ENCODE results near the gene AATF. TPM values are rescaled to one million over a fixed set of nuclear protein-coding genes. Genes with fewer than 3 reads are reported as not detected.

Gene AATF

DNA sequence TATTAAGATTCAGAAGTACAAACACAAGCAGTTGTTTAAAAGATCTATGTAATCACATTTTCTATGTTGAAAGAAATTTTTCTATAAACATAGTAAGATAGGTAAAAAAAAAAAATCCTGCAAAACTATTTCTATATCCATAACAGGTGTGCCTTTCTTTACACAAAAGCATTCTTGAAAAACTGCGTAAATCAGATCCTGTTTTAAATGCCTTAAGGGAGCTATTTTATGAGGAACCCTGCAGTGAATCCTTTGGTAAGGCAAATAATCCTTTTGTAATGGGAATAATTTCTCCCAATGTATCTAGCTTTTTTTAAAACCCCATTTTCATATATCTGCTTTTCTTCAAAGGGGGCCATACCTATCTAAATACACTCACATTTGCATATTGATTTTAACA lies 157.3 kb downstream of the AATF start:
- Histone ChIP-seq H3K36me3 (ENCODE audit: control insufficient read depth in 1 of 2, insufficient read depth in 2 of 2, low read depth in 1 of 2, low read length in 2 of 2) (peaks cover 29 to 86% of the 10 kb centered on the region in 2 experiments), H4K8ac (ENCODE audit: low read length) (no peak overlapping the region), H2BK12ac (ENCODE audit: low read length in 2 of 2) (no peak overlapping the region), H3K23ac (ENCODE audit: low read length in 2 of 2) (no peak overlapping the region), H3K9me3 (ENCODE audit: control insufficient read depth, low read length) (no peaks in the 10 kb centered on the region), H3K4ac (ENCODE audit: low read depth in 1 of 2, low read length in 2 of 2) (no peak overlapping the region), H3K27me3 (ENCODE audit: control insufficient read depth in 1 of 2, insufficient read depth in 1 of 2, low read length in 2 of 2) (no peaks in the 10 kb centered on the region), H4K91ac (ENCODE audit: low read length) (no peak overlapping the region), H2AK5ac (ENCODE audit: low read length, severe bottlenecking) (no peak overlapping the region), H2BK15ac (ENCODE audit: low read depth, poor library complexity, severe bottlenecking) (no peak overlapping the region), H3K79me1 (replicated peaks; ENCODE audit: low read length, poor library complexity, severe bottlenecking) (no peaks in the 10 kb centered on the region), H2AFZ (ENCODE audit: low read depth, low read length) (no peak overlapping the region), H3K4me1 (ENCODE audit: control insufficient read depth, insufficient read depth, low read depth, low read length) (no peaks in the 10 kb centered on the region), H3K4me3 (ENCODE audit: insufficient read depth in 1 of 2, low read depth in 1 of 2, low read length in 2 of 2) (no peak overlapping the region), H3K18ac (ENCODE audit: low read depth in 1 of 2, low read length in 2 of 2) (no peak overlapping the region), H3K27ac (ENCODE audit: low read length, poor library complexity, severe bottlenecking) (no peak overlapping the region), H3K14ac (ENCODE audit: low read length in 2 of 2) (no peak overlapping the region), H2BK120ac (ENCODE audit: low read depth, low read length) (no peak overlapping the region), H2BK5ac (ENCODE audit: low read depth, low read length, poor library complexity, severe bottlenecking) (no peak overlapping the region), H3K4me2 (ENCODE audit: low read length, poor library complexity, severe bottlenecking) (no peak overlapping the region), H3K9ac (ENCODE audit: low read length) (no peak overlapping the region)
- WGBS = no CpG with 5 or more reads among the region's 1 CpG
- no peak for DNase-seq

Small RNA genes lying within 50 kb of the gene (small RNA-seq; reads per million reads assigned to genes)
- not detected for gene AC243773.2 (ENCODE audit: low read depth)
- gene MIR2909 (ENCODE audit: low read depth) = not detected

Data from mesenchymal stem cell (in vitro differentiated cells and primary cell).